Esophagus squamous epithelium (tissue), 5 donors: ENCODE data around the gene CDHR2. TPM values are rescaled to one million over a fixed set of nuclear protein-coding genes. Genes with fewer than 3 reads are reported as not detected.

Experiments
- DNase-seq: peaks from one replicate; lab custom pipeline; 2025; lab: John Stamatoyannopoulos, UW
- H3K27ac ChIP-seq, 4 donors: fragments of 200-600 bp; sonication (generic); one replicate each; pipeline ENCODE4 v1.5.1; 2016 to 2019; ENCODE audit warnings: mild to moderate bottlenecking in 1 of 4
- H3K27me3 ChIP-seq, 4 donors: fragments of 200-600 bp; sonication (generic); 1 replicate in 3 of 4; 2 replicates in 1 of 4; pipeline versions ENCODE4 v1.5.1 to v1.6.0; 2017 to 2021; ENCODE audit warnings: antibody characterized with exemption in 1 of 4
- H3K36me3 ChIP-seq, 3 donors: fragments of 200-600 bp; sonication (generic); one replicate each; pipeline ENCODE4 v1.5.1; 2016 to 2019
- H3K4me1 ChIP-seq, 3 donors: fragments of 200-600 bp; sonication (generic); one replicate each; pipeline ENCODE4 v1.5.1; 2017 to 2019
- H3K4me3 ChIP-seq, 4 donors: fragments of 200-600 bp; sonication (generic); 1 replicate in 3 of 4; 2 replicates in 1 of 4; pipeline ENCODE4 v1.5.1; 2016 to 2019; ENCODE audit warnings: mild to moderate bottlenecking in 2 of 4, moderate library complexity in 1 of 4
- H3K9me3 ChIP-seq, 3 donors: fragments of 200-600 bp; sonication (generic); one replicate each; pipeline ENCODE4 v1.5.1; 2016 to 2019
- CTCF ChIP-seq, 6 experiments: fragments of 450-650 bp in 4 of 6; fragments of 200-600 bp in 2 of 6; sonication (generic) in 2 of 6; IDR thresholded peaks; one replicate each; pipeline ENCODE4 v1.5.1; 2016 to 2019; ENCODE audit warnings: antibody characterized with exemption in 6 of 6, mild to moderate bottlenecking in 4 of 6, moderate library complexity in 4 of 6
- POLR2A ChIP-seq, 4 donors: fragments of 450-650 bp; IDR thresholded peaks; one replicate each; pipeline ENCODE4 v1.6.1; 2017; ENCODE audit warnings: antibody characterized with exemption in 4 of 4, mild to moderate bottlenecking in 4 of 4, moderate library complexity in 3 of 4
- WGBS, 2 donors: methylation state at CpG; one replicate each; pipeline ENCODE4 v1.1.5; 2018; 5-methylcytosine and 5-hydroxymethylcytosine counted together
- intact Hi-C: fragments of 100-400 bp; cut with DNase I; formaldehyde crosslinking; loops from one replicate; pipeline ENCODE4 v1.15.0; 2022
- total RNA-seq, 4 donors: library from RNA; depleted of rRNA; stranded (reverse); fragments of >200 nt; gene quantifications; one replicate each; pipeline ENCODE4 v1.1.0, GENCODE V29; 2016
- donor health status: DM: yes; HTN: yes; CAD: no.

Gene CDHR2
- total RNA-seq, 4 donors from 2014 or later, result under 0.01 TPM; not detected in 3

DNA sequence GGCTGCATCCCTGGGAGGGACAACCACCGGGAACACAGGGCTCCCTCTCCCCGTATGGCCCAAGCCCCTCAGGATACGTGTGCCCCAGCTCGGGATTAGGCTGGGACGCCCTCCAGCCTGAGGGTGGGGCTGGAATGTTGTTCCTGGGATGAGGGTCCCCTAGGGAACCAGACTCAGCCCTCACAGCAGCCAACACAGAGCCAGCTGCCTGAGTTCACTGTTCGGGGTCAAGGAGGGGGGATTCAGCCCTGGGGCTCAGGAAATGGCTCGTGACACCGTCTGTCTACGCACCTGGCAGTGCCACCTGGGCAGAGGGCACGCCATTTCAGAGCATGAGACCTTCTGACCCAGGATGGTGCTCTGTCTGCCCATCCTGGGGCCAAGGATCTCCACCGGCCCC, 20.8 kb upstream of the CDHR2 start:
- TF ChIP-seq POLR2A (IDR thresholded peaks at IDR 0.05) (no peak), CTCF (IDR thresholded peaks at IDR 0.05) (no peak)
- no peaks in the 10 kb centered on the region for H3K27me3 ChIP-seq
- peaks cover 17 to 70% (median 46%) of the 10 kb centered on the region in 3 donors for H3K36me3 ChIP-seq
- H3K27ac ChIP-seq, result peak overlapping the region in 1 of 4 donors; percentile 2
- intact Hi-C loops, result no loop called here
- WGBS, 2 donors, result 19% methylated on average over 3 of the region's 11 CpGs; no CpG with 5 or more reads in 1 of the 2 donors
- no peak overlapping the region for H3K4me3 ChIP-seq
- H3K4me1 ChIP-seq, result peaks cover 32 to 59% (median 47%) of the 10 kb centered on the region in 3 donors
- no peak for DNase-seq
- no peaks in the 10 kb centered on the region for H3K9me3 ChIP-seq

- WGBS, 2 donors, result 56 to 100% methylated on average over 1 to 3 of the region's 17 CpGs
- H3K27me3 ChIP-seq, result no peaks in the 10 kb centered on the region
- H3K27ac ChIP-seq, result peak overlapping the region in 1 of 4 donors; percentile 2
- H3K9me3 ChIP-seq, result no peaks in the 10 kb centered on the region
- intact Hi-C loops, result no loop called here
- H3K36me3 ChIP-seq, result peaks cover 17 to 70% (median 46%) of the 10 kb centered on the region in 3 donors
- DNase-seq, result no peak
- H3K4me3 ChIP-seq, result no peak overlapping the region
- H3K4me1 ChIP-seq, result peaks cover 36 to 59% (median 50%) of the 10 kb centered on the region in 3 donors
- TF ChIP-seq CTCF (IDR thresholded peaks at IDR 0.05) (no peak), POLR2A (IDR thresholded peaks at IDR 0.05) (no peak)
These were observed 20.4 kb upstream of the CDHR2 start for GRCh38 chr5:176528761-176529115.

DNA sequence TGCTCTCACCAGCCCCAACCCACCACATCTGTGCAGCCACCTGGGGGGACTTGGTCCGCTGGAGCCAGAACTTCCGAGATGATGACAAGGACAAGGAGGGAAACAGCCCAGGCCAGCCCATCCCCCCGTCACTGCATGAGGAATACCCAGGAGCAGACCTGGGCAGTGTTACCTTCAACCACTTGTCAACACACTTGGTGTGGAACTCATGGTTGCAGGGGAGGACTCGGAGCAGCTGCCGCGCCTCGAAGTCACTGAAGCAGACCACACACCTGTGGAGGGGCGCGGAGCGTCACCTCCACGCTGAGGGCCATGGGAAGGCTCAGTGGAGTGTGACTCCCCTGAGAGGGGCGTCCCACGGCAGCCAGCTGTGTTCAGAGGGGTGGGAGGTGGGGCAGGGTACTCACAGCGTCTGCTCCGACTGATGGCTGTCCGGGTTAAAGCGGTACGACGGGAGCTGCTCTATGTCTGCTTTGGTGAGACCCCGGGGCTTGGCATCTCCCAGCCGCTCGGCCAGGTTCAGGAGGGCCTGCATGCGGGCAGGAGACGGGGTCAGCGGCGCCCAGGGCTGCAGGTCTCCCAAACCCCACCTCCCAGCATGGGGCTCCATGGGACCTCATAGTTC, 19.9 kb upstream of the CDHR2 start:
- Histone ChIP-seq H3K27ac (peak overlapping the region in 2 of 4 donors; percentile 2 to 14), H3K4me3 (no peak overlapping the region), H3K36me3 (peaks cover 17 to 70% (median 46%) of the 10 kb centered on the region in 3 donors), H3K4me1 (peaks cover 41 to 62% (median 52%) of the 10 kb centered on the region in 3 donors), H3K27me3 (no peaks in the 10 kb centered on the region), H3K9me3 (no peaks in the 10 kb centered on the region)
- intact Hi-C loops, result no loop called here
- no peak for DNase-seq
- 100% methylated on average over 3 of the region's 26 CpGs; no CpG with 5 or more reads in 1 of the 2 donors for WGBS, 2 donors
- TF ChIP-seq CTCF (IDR thresholded peaks at IDR 0.05) (no peak), POLR2A (IDR thresholded peaks at IDR 0.05) (no peak)

GRCh38 chr5:176529741-176530141, 19.4 kb upstream of the CDHR2 start:
- no peak for TF ChIP-seq CTCF (IDR thresholded peaks at IDR 0.05)
- no peak for TF ChIP-seq POLR2A (IDR thresholded peaks at IDR 0.05)
- H3K27me3 ChIP-seq, result no peaks in the 10 kb centered on the region
- no peak overlapping the region for H3K4me3 ChIP-seq
- peaks cover 46 to 67% (median 57%) of the 10 kb centered on the region in 3 donors for H3K4me1 ChIP-seq
- peak overlapping the region in 1 of 4 donors; percentile 14 for H3K27ac ChIP-seq
- WGBS, 2 donors, result 63 to 92% methylated on average over 2 to 4 of the region's 11 CpGs
- no peak for DNase-seq
- intact Hi-C loops, result loop anchor here (10.0 kb wide), 1 partner anchor 115 kb away; the partner anchor contains the start of gene CLTB
- no peaks in the 10 kb centered on the region for H3K9me3 ChIP-seq
- H3K36me3 ChIP-seq, result peaks cover 17 to 70% (median 46%) of the 10 kb centered on the region in 3 donors

DNA sequence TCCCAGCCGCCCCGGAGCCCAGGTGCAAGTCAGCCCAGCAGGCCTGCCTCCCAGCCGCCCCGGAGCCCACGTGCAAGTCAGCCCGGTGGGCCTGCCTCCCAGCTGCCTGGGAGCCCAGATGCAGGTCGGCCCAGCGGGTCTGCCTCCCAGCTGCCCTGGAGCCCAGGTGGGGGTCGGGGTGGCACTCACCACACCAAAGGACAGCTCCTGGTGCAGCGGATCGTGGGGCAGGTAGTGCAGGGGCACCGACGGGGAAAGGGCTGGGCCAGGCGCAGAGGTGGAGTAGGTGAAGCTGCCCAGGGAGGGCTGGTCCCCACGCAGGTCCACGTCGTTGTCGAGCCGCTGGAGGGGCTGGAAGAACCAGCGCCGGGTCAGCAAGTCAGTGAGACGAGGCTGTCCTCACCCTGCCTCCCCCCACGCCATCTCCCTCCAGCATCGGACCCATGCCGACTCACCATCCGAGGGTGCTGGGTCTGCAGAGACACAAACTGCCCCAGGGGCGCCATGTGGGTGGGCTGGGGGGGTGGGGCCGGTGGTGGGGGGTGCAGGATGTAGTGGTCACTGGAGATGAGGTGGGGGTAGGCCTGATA, 18.7 kb upstream of the CDHR2 start:
- Histone ChIP-seq H3K36me3 (peaks cover 17 to 67% (median 46%) of the 10 kb centered on the region in 3 donors), H3K27ac (peak overlapping the region in 2 of 4 donors; percentile 2 to 18), H3K4me1 (peaks cover 54 to 74% (median 65%) of the 10 kb centered on the region in 3 donors), H3K27me3 (no peaks in the 10 kb centered on the region), H3K9me3 (no peaks in the 10 kb centered on the region), H3K4me3 (peak overlapping the region in 1 of 4 donors; percentile 1)
- no peak for DNase-seq
- 64 to 71% methylated on average over 6 to 10 of the region's 28 CpGs for WGBS, 2 donors
- no peak for TF ChIP-seq CTCF (IDR thresholded peaks at IDR 0.05)
- TF ChIP-seq POLR2A (IDR thresholded peaks at IDR 0.05), result no peak
- intact Hi-C loops, result loop anchor here (10.0 kb wide), 1 partner anchor 116 kb away; the partner anchor contains the start of gene CLTB
